Activated CD4-positive, alpha-beta T cell treated with anti-CD3 and anti-CD28 coated beads, Interleukin-2, Interleukin-4, amounts not matched to agents 100 ng/mL and 50 ng/mL, durations not matched to agents 16 hours and 8 hours (primary cell): ENCODE results near the gene GPATCH4.
"Not testable (repeated sequence)": the region's sequence is repeated elsewhere in the genome, so short reads cannot be mapped to it uniquely, and the experiment has no call there.

Experiments used
- DNase-seq: peaks from one replicate; pipeline ENCODE4 v3.0.0-alpha.2; 2020; ENCODE audit warnings: low spot score

Gene GPATCH4

DNA sequence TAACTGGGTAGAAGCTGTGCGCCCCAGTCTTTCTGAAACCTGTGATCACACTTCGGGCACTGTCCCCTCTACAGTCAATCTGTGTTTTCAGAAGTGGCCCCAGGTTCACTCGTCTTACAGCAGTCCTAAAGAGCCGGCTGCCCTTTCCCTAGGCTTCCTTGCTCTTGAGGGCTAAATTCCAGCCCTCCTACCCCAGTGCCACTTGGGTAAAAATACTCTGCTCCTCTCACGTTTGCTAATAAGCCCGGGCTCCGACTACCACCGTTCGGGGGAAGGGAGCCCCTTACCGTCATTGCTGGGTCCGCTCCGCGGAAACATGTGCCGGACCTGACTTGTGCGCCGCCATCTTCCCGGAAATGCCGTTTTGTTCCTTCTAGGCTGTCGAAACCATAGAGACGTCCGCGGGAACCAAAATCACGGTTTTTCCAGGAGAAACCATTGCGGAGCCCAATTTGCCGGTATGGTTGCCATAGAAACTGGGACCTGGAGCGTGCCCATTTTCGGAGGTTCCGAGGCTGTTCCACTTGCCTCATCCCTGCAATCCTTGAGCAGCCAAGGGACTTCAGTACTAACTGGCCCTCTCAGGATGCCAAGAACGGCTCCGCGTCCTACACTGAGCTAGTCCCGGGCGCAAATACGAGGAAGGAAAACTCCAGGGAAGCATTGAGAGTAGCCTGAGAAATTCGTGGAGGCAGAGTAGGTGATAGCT, at the start of gene GPATCH4:
TSS of gene GPATCH4 (minus strand) at position 358 of the 709 bp plus-strand sequence.
- DNase-seq: peak; percentile 90

DNA sequence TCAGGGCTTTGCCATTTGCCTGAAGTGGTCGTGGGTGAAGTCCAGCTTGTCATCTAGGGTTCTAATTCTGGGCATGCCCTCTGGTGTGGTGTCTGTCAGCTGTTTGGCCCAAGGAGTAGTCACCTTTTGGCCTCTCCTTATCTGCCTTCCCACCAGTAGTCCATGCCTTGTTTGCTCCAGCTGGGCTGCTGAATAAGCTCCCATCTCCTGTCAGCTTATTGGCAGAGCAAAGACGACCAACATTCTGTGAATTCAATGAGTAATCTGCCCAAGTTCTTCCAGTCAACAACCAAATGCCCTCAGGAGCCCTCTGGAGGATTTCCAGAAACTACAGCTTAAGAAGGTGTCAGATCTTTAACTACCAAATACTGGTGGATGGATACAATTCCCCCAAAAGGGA, 47.7 kb upstream of the GPATCH4 start:
- DNase-seq: no peak

DNA sequence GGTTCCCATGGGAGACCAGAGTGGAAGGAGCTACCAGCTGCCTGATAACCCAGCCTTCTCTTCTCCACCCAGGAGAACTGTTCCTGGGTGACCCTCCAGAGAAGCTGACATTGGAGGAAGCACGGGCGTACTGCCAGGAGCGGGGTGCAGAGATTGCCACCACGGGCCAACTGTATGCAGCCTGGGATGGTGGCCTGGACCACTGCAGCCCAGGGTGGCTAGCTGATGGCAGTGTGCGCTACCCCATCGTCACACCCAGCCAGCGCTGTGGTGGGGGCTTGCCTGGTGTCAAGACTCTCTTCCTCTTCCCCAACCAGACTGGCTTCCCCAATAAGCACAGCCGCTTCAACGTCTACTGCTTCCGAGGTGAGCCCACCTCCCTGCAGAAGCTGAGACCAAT, 47.2 kb upstream of the GPATCH4 start:
- DNase-seq: no peak

DNA sequence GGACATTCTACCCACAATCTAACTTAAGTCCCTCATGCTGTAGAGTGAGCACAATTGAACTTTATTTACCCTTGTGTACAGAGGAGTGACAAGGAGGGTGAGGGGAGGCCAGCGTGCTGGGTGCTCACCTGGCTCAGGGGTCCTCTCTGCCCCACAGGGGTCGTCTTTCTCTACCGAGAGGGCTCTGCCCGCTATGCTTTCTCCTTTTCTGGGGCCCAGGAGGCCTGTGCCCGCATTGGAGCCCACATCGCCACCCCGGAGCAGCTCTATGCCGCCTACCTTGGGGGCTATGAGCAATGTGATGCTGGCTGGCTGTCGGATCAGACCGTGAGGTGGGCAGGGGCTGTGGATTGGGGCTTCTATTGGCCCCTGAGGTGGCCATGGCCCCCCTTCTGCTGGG, 46.1 kb upstream of the GPATCH4 start:
- no peak for DNase-seq

DNA sequence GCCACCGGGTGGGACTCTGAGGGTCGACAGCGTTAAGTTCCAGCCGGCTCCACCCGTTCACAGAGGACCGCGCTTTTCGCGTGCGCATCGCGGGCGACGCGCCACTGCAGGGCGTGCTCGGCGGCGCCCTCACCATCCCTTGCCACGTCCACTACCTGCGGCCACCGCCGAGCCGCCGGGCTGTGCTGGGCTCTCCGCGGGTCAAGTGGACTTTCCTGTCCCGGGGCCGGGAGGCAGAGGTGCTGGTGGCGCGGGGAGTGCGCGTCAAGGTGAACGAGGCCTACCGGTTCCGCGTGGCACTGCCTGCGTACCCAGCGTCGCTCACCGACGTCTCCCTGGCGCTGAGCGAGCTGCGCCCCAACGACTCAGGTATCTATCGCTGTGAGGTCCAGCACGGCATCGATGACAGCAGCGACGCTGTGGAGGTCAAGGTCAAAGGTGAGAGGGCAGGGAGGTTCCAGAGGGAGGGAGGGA, 45.5 kb upstream of the GPATCH4 start:
- DNase-seq: no peak

DNA sequence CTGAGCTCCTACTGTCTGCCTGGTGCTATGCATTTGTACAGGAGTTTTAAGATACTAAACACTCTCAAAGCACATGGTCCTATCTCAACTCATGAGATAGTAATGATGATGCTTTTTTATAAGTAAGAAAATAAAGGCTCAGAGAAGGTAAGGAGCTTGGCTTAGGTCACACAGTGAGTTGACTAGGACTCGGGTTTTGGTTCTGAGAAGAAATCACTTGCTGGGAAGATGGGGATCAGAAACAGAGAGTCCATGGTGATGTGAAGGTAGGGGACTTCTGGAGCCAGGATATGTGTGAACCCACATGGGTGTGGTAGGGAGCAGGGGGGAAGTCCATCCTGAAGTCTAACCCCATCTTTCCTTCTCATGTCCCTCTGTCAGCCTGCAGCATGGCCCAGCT, 44.4 kb upstream of the GPATCH4 start:
- DNase-seq: no peak

DNA sequence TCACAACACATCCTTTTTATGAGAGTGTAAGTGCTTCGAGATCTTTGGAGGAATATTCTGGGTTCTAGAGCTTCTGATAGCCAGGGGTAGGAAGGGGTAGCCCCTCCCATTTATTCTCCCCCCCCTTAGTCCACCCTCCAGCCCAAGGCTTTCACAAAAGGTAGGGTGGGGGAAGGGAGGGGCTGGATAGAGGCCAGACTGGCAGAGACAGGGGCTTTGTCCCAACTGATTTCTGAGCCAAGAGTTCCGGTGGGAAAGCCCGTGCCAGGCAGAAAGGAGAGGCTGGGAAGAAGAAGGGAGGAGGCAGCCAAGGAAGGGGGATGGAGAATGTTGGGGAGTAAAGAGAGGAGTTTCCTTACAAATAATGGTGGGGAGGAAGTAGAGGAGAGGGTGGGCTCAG, 43.8 kb upstream of the GPATCH4 start:
- no peak for DNase-seq

DNA sequence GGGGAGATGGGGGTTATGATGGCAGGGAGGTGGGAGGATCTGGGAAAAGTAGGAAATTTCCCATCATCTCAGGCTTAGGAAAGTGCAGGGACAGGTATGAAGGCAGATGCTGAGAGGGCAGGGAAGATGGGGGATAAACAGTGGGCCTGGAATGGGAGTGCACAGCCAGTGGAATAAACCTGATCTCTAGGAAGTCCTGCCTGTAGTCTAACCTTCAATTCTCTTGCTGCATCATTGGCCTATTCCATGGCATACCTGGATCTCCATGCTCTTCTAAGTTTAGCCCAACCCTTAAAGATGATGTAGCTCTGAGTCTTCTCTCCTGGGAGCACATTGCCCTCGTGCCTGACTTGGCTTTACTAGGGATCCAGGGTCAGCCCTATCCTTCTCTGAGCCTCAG, 43.4 kb upstream of the GPATCH4 start:
- no peak for DNase-seq

DNA sequence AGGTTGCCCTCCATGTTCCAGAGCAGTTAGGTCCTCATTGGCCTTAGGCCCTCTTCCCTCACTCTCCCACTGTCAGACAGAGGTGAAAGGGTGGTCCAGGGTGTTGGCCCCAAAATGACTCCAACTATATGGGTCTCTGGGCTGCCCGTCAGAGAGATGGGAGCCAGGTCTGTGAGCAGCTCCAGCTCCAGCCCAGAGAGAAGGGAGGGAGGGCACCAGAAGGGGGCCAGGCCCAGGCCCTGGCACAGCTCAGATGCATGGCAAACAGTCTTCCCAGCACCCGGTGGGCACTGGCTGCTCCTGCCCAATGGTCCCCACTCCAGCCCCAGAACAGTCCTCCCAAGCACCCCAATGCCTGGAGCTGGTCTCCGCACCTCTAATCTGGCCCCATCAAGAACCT, 42.9 kb upstream of the GPATCH4 start:
- no peak for DNase-seq

DNA sequence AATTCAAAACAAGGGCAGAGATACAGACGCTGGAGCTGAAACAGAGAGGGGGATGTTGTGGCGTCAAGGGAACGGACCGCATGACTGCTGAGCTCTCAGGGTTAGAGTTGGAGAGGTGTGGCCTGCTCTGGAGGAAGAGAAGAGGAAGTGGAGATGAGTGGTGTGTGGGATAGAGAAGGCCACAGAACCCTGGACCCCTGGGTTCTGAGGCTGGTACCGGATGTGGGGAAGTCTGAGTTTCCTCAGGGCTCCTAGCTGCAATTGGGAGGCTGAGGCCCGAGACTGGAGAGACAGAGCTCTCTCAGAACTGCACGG, 42.5 kb upstream of the GPATCH4 start:
- peak; percentile 54 for DNase-seq

DNA sequence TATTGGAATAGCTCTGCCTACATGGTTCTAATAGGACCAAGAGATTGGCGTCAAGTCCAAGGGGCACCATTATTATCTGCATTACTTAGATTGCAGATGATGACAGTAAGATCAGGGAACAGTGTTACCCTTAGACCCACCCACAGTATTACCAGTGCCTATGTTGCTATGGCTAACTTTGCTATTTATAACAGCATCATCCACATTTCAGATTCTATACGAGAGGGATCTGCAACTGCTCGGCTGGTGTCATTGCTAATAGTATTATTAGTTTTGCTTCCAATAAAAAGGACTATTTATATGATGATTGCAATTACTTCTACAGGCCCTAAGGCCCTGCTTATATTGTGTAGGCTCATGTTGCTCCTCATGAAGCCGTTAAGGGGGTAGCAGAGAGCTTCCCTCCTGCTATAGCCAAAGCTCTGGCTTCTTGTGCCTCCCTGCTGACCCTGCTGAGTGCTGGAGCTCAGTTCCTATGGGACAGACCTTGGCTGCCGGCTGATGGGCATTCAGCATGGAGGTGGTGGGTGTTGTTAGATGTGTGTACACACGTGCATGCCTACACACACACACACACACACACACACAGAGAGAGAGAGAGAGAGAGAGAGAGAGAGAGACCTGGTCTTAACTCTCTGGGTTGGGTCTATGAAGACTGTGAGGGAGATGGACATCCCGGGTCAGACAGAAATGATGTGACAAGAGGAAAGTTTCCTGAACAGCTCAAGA, 41.9 kb upstream of the GPATCH4 start:
- no peak for DNase-seq

DNA sequence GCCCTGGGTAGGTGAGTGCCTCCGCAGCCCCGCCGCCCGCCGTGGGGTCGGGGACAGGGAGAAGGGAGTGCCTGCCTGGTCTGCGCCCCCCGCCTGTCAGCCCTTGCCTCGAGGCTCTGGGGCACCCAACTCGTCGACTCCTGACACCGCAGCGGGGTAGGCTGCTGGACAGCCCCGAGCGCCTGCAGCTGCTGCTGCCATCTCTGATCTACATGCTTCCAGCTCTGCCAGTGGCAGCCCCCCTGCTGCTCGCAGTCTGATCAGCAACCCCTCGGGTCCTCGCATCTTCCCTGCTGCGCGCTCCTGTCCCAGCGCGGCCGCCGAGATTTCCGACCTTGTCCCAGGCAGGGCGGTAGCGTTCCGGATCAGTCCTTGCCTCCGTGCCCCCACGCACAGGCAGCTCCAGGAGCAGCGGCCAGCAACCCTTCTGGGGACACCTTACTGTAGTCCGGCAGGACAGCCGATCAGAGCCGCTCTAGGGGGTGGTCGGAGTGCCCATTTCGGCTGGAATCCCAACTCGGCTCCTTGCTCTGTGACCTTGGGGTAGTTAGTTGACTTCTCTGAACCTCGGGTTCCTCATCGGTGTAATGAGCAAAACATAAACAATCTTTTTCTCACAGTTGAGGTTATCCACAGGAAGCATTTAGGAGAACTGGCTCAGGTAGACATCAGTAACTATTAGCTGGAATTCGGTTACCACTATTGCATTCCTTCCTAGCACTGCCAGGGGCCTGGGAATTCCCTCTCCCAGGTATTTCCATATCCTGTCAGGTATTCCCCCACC, 41.2 kb upstream of the GPATCH4 start:
- no peak for DNase-seq

DNA sequence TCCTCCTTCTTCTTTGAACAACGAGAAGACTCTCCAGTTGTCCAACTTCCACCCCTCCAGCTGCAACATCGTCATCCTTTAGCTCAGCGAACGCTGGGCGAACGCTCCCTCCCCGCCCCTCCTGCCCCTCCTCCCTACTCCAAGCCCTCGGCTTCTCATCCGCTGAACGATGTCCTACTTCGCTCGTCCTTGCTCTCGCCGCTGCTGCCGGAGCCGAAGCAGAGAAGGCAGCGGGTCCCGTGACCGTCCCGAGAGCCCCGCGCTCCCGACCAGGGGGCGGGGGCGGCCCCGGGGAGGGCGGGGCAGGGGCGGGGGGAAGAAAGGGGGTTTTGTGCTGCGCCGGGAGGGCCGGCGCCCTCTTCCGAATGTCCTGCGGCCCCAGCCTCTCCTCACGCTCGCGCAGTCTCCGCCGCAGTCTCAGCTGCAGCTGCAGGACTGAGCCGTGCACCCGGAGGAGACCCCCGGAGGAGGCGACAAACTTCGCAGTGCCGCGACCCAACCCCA, 40.5 kb upstream of the GPATCH4 start, which contains the start of gene BCAN:
TSS of gene BCAN (plus strand) at position 357 of the 504 bp plus-strand sequence. CDS start 3,938 bp downstream, outside the sequence.
- no peak for DNase-seq

DNA sequence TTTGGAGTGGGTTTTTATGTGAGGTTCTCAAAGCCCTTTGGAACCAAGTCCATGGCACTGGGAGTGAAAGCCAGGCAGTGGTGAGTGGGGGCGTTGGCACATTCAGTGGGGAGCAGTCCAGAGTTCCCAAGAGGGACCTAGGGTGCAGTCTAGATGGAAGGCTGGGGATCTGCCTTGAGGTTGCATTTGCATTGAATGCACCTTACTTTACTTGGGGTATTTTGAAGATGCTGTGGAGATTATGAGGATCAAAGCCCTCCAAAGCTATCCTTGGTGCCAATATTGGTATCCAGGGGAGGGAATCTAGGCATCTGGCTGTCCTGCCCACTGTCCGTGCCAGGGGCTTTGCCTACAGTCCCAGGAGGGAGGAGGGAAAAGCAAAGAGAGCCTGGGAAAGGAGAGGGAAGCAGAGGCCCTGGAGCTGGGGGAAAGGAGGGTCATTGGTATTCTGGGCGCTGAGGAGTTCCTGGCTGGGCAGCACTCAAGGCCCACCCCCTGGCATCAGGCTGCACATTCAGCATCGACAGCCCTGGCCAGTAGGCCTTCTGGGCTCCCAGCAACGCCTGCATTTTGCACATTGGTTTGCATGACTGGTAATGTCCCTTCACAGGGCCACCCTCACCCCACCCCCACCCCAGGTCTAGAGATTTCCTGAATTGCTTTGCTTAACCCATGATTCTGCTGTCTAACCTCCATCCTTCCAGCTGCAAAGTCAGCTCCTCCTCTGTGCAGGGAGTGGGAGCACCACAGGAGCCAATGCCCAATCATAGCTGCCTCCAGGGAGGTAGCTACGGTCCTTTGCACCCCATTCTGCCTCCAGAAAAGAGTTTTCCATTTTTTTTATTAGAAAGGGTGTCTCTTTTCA, 39.8 kb upstream of the GPATCH4 start:
- DNase-seq: no peak

DNA sequence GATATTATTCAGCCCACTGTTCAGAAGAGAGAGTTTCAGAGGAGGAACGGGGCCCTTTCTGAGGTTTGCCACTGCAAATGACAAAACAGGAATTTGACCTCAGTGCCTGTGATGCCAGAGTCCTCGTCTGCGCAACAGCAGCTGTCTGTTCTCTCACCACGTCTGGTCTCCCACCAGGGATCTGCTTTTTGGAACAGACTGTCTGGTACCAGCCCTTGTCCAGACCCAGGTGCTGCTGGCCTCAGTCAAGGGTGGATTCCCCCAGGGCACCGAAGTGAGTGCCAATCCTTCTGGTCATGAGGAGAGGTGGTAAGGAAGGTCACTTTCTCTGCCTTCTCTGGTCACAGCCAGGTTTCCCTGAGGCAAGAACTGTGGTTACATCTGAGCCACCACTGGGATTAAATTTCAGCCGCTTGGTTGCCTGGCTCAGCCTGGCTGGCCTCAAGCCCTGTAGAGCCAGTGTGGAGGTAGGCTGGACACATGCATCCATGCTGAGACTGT, 38.4 kb upstream of the GPATCH4 start:
- no peak for DNase-seq

DNA sequence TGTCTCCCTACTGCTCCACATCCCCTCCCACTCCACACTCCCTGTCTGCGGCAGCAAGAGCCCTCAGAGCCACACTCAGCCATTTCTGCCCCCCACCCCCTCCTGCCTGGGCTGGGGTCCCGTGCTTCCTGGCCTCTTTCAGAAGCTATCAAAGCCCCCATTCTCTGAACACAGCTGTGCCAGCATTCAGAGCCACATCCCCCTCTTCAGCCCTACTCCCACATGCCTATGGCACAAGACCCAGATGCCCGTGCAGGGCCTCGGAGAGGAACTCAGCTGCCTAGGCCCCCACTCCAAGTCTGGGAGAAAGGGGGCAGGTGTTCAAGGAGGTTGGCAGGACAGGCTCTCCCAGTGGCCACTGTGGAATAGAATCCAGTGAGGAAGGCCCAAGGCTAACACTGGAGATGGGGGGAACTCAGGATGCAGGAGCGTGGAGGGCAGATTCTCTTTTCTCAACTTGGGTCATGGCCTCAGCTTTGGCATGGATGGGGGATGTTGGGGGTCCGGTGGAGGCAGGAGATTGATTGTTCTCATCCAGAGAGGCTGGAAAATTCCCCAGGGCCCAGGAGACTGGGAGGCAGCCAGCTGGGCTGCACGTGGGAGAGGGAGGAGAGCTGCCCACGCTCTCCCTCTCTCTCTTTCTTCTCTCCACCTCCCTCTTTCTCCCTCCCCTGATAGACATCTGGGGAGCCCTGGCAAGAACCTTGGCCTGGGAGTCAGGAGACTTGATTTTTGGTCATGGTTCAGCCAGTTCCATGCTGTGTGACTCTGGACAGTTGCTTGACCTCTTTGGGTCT, 37.1 kb upstream of the GPATCH4 start:
- no peak for DNase-seq

DNA sequence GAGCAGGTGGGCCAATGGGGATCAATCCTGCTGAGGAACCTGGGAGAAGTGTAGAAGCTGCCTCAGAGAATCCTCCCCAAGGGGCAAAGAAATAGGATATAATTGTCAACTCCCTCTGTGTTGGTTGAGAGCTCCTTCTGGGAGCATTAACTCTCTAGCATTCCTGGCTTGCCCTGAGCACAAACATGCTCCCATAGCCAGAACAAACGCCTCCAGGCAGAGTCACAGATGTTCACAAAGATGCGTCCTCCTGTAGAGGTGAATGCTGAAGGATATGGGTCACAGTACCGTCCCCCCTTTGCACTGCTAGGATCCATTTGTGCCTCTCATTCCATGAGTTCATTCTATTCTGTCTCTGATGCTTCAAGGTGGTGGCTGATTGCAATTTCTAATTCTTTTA, 31.1 kb upstream of the GPATCH4 start:
- no peak for DNase-seq

DNA sequence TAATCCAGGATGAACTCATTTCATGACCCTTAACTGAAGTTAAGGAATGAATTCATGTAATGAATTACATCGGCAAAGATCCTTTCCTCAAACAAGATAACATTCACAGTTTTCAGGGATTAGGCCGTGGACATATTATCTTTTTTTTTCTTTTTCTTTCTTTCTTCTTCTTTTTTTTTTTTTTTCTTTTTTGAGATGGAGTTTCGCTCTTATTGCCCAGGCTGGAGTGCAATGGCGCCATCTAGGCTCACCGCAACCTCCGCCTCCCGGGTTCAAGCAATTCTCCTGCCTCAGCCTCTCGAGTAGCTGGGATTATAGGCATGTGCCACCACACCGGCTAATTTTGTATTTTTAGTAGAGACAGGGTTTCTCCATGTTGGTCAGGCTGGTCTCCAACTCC, 29.9 kb upstream of the GPATCH4 start:
- DNase-seq: not testable (repeated sequence)

DNA sequence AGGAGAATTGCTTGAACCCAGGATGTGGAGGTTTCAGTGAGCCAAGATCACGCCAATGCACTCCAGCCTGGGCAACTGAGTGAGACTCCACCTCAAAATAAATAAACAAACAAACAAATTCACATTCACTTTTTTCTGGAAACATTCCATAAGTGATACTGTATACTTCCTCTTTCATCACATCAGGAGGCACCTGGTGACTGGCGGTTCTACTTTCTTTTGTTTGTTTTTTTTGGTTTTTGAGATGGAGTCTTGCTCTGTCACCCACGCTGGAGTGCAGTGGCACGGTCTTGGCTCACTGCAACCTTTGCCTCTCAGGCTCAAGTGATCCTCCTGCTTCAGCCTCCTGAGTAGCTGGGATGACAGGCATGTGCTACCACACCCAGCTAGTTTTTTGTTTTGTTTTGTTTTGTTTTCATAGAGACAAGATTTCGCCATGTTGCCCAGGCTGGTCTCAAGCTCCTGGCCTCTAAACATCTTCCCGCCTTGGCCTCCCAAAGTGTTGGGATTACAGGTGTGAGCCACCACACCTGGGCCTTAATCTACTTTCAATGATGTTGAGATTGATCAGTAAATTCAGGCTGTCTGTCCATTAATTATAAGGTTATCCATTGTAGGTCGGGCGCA, 28.7 kb upstream of the GPATCH4 start:
- DNase-seq: no peak

DNA sequence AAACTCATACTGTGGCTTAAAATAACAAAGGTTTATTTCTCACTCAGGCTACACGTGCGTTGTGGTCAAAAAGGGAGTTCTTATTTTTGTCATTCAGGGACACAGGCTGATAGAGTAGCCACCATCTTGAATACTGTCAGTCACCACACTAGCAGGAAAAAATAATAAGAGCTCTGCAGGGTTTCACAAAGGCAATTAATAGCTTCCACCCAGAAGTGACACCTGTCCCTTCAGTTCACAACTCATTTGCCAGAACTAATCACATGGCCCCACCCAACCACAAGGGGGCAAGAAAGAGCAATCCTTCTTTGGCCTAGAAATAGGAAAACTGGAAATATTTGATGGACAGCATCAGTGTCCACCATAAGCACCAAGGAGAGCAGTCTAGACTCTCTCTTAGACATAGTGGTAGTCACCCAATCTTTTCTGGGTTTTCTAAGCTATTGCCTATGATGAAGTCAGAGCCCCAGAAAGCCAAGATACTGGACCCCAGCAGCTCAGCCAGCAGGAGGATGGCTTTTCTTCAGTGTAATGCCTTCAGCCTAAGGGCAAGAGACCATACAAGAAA, 26.1 kb upstream of the GPATCH4 start:
- peak; percentile 32 for DNase-seq
